ENCODE results near the gene MAP4K1.

The MAP4K1 gene

GRCh38 chr19:38617764-38618589 is at the start of gene MAP4K1:
TSS of gene MAP4K1 (minus strand) at chr19:38617953. CDS start at chr19:38617895, 58 bp downstream.
- Histone ChIP-seq H3K9me3 (ENCODE audit: insufficient read depth, low read depth, low read length) (no peaks in the 10 kb centered on the region), H3K36me3 (ENCODE audit: insufficient read depth, low read depth, low read length) (peaks cover 30% of the 10 kb centered on the region), H3K9ac (ENCODE audit: low read depth, low read length) (peak within 1 kb of the TSS; percentile 96), H3K27ac (ENCODE audit: low read length) (peak within 1 kb of the TSS; percentile 80), H3K4me1 (ENCODE audit: insufficient read depth, low read length) (peaks cover 4% of the 10 kb centered on the region; the same call in 1 of the 2 replicates), H3K4me3 (ENCODE audit: low read length) (peak within 1 kb of the TSS; percentile 97), H3K27me3 (ENCODE audit: insufficient read depth, low read length) (no peaks in the 10 kb centered on the region)

GRCh38 chr19:38666663-38667511 is 49.1 kb upstream of the MAP4K1 start:
- Histone ChIP-seq H3K4me3 (ENCODE audit: low read length) (peak overlapping the region; percentile 9; the same call in 1 of the 2 replicates), H3K27ac (ENCODE audit: low read length) (peak overlapping the region; percentile 93), H3K27me3 (ENCODE audit: insufficient read depth, low read length) (no peaks in the 10 kb centered on the region), H3K4me1 (ENCODE audit: insufficient read depth, low read length) (peaks cover 77% of the 10 kb centered on the region), H3K9me3 (ENCODE audit: insufficient read depth, low read depth, low read length) (no peaks in the 10 kb centered on the region), H3K9ac (ENCODE audit: low read depth, low read length) (peak overlapping the region; percentile 81), H3K36me3 (ENCODE audit: insufficient read depth, low read depth, low read length) (peaks cover 13% of the 10 kb centered on the region; the same call in 1 of the 2 replicates)

GRCh38 chr19:38665950-38666662 is 48.4 kb upstream of the MAP4K1 start:
- peak overlapping the region; percentile 36; the same call in 1 of the 2 replicates for H3K4me3 ChIP-seq (ENCODE audit: low read length)
- peaks cover 13% of the 10 kb centered on the region; the same call in 1 of the 2 replicates for H3K36me3 ChIP-seq (ENCODE audit: insufficient read depth, low read depth, low read length)
- no peaks in the 10 kb centered on the region for H3K27me3 ChIP-seq (ENCODE audit: insufficient read depth, low read length)
- H3K27ac ChIP-seq (ENCODE audit: low read length): peak overlapping the region; percentile 96
- H3K4me1 ChIP-seq (ENCODE audit: insufficient read depth, low read length): peaks cover 75% of the 10 kb centered on the region
- no peaks in the 10 kb centered on the region for H3K9me3 ChIP-seq (ENCODE audit: insufficient read depth, low read depth, low read length)
- peak overlapping the region; percentile 86 for H3K9ac ChIP-seq (ENCODE audit: low read depth, low read length)

DNA sequence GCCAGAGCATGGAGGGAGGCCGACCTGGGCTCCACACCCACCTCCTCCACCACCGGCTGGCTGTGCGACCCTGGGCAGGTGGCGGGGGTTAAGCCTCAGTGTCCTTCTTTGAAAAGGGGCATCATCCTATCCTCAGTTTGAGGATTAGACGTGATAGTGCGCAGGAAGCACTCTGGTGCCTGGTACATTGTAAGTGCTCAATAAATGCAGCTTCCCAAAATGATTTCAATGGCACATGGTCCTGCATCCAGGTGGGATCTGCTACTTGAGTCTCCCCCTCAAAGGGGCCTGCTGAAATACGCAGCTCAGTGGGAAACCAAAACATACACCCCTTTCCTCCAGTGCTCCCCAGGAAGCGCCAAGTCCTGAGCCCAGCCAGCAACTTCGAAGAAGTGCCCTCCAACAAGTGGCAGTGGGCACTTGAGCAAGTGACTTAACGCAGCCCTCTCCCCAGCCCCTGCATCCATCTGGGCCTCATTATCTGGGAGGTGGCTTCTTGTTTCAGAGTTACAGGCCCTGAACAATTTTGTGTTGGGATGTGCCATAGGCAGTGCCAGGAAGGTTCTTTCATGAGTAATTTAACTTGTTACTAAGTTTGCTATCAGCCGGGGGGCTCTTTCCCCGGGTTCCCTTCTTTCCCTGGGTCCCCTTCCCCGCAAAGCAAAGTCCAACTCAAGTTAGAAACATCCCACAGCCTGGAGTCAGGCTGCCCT is 47.6 kb upstream of the MAP4K1 start:
- peaks cover 76% of the 10 kb centered on the region for H3K4me1 ChIP-seq (ENCODE audit: insufficient read depth, low read length)
- peak overlapping the region; percentile 86 for H3K9ac ChIP-seq (ENCODE audit: low read depth, low read length)
- peak overlapping the region; percentile 96 for H3K27ac ChIP-seq (ENCODE audit: low read length)
- peak overlapping the region; percentile 36; the same call in 1 of the 2 replicates for H3K4me3 ChIP-seq (ENCODE audit: low read length)
- H3K9me3 ChIP-seq (ENCODE audit: insufficient read depth, low read depth, low read length): no peaks in the 10 kb centered on the region
- H3K27me3 ChIP-seq (ENCODE audit: insufficient read depth, low read length): no peaks in the 10 kb centered on the region
- H3K36me3 ChIP-seq (ENCODE audit: insufficient read depth, low read depth, low read length): peaks cover 13% of the 10 kb centered on the region; the same call in 1 of the 2 replicates

GRCh38 chr19:38664503-38665211 is 46.9 kb upstream of the MAP4K1 start:
- Histone ChIP-seq H3K36me3 (ENCODE audit: insufficient read depth, low read depth, low read length) (peaks cover 6% of the 10 kb centered on the region; the same call in 1 of the 2 replicates), H3K4me1 (ENCODE audit: insufficient read depth, low read length) (peaks cover 72% of the 10 kb centered on the region), H3K27me3 (ENCODE audit: insufficient read depth, low read length) (no peaks in the 10 kb centered on the region), H3K4me3 (ENCODE audit: low read length) (no peak overlapping the region), H3K27ac (ENCODE audit: low read length) (peak overlapping the region; percentile 96), H3K9me3 (ENCODE audit: insufficient read depth, low read depth, low read length) (no peaks in the 10 kb centered on the region), H3K9ac (ENCODE audit: low read depth, low read length) (peak overlapping the region; percentile 86)

GRCh38 chr19:38663957-38664502 is 46.3 kb upstream of the MAP4K1 start:
- peak overlapping the region; percentile 17 for H3K27ac ChIP-seq (ENCODE audit: low read length)

DNA sequence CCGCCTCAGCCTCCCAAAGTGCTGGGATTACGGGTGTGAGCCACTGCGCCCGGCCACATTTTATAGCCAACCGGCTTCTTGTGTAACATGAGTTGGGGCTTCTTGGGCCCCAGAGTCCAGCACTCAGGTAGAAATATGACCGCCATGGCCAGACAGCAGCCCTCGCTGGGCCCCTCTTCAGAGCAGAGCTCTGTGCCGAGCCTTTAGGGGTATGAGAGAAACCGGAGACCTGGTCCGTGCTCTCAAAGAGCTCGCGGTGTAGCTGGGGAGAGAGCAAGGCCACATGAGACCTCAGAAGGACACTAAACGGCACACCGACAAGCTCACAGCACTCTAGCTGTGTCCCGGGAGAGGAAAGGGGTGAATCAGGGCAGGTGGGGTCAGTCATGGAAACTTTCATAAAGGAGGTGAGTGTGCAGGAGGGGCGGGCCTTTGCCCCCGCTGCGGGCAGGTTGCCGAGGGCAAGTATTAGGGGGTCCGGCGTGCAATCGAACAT is 45.5 kb upstream of the MAP4K1 start:
- no peaks in the 10 kb centered on the region for H3K9me3 ChIP-seq (ENCODE audit: insufficient read depth, low read depth, low read length)
- peak overlapping the region; percentile 6 for H3K27ac ChIP-seq (ENCODE audit: low read length)
- H3K4me1 ChIP-seq (ENCODE audit: insufficient read depth, low read length): peaks cover 68% of the 10 kb centered on the region
- no peaks in the 10 kb centered on the region for H3K27me3 ChIP-seq (ENCODE audit: insufficient read depth, low read length)
- no peak overlapping the region for H3K4me3 ChIP-seq (ENCODE audit: low read length)
- H3K9ac ChIP-seq (ENCODE audit: low read depth, low read length): peak overlapping the region; percentile 14; the same call in 1 of the 2 replicates
- H3K36me3 ChIP-seq (ENCODE audit: insufficient read depth, low read depth, low read length): peaks cover under 1% of the 10 kb centered on the region; the same call in 1 of the 2 replicates

More at GRCh38 chr19:38663957-38664502, 46.3 kb upstream of the MAP4K1 start:
- Histone ChIP-seq H3K36me3 (ENCODE audit: insufficient read depth, low read depth, low read length) (peaks cover 6% of the 10 kb centered on the region; the same call in 1 of the 2 replicates), H3K27me3 (ENCODE audit: insufficient read depth, low read length) (no peaks in the 10 kb centered on the region), H3K4me1 (ENCODE audit: insufficient read depth, low read length) (peaks cover 67% of the 10 kb centered on the region), H3K4me3 (ENCODE audit: low read length) (no peak overlapping the region), H3K9me3 (ENCODE audit: insufficient read depth, low read depth, low read length) (no peaks in the 10 kb centered on the region), H3K9ac (ENCODE audit: low read depth, low read length) (peak overlapping the region; percentile 86)

- Histone ChIP-seq H3K27ac (ENCODE audit: low read length) (no peak overlapping the region), H3K4me3 (ENCODE audit: low read length) (no peak overlapping the region), H3K9me3 (ENCODE audit: insufficient read depth, low read depth, low read length) (no peaks in the 10 kb centered on the region), H3K9ac (ENCODE audit: low read depth, low read length) (no peak overlapping the region), H3K36me3 (ENCODE audit: insufficient read depth, low read depth, low read length) (peaks cover 3% of the 10 kb centered on the region; the same call in 1 of the 2 replicates), H3K4me1 (ENCODE audit: insufficient read depth, low read length) (peaks cover 68% of the 10 kb centered on the region), H3K27me3 (ENCODE audit: insufficient read depth, low read length) (no peaks in the 10 kb centered on the region)
Measured at GRCh38 chr19:38662537-38663155, 44.9 kb upstream of the MAP4K1 start.

DNA sequence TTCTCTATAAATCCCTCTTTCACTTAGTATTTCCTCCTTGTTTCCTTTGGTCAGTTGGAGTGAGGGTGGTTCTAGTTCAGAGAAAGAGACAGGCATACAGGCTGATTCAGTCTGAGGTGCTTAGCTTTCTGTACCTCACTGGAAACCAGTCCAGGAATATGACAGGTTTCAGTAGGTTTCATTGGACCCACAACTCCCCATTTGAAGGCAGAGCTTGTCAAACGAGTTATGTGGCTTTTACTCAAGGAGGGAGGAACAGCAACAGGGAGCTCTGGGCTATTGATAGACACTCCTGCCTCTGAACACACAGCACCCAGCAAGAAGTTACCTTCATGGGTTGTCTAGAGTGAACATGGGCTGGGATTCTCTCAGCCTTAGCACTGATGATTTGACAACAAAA is 44.2 kb upstream of the MAP4K1 start:
- Histone ChIP-seq H3K4me1 (ENCODE audit: insufficient read depth, low read length) (peaks cover 66% of the 10 kb centered on the region), H3K27ac (ENCODE audit: low read length) (no peak overlapping the region), H3K4me3 (ENCODE audit: low read length) (no peak overlapping the region), H3K36me3 (ENCODE audit: insufficient read depth, low read depth, low read length) (peaks cover 6% of the 10 kb centered on the region; the same call in 1 of the 2 replicates), H3K9ac (ENCODE audit: low read depth, low read length) (no peak overlapping the region), H3K27me3 (ENCODE audit: insufficient read depth, low read length) (no peaks in the 10 kb centered on the region), H3K9me3 (ENCODE audit: insufficient read depth, low read depth, low read length) (no peaks in the 10 kb centered on the region)

All from iPS-20b (cell line).